GM12874 (cell line): ENCODE results near the gene MAGEC3.

Source experiments
- TF ChIP-seq, protein P1 (sequence below): IDR thresholded peaks from 2 replicates; pipeline ENCODE4 v1.5.1; 2011; ENCODE audit warnings: low read depth, mild to moderate bottlenecking, control low read depth, low read length, moderate library complexity; ENCODE audit not compliant: insufficient read depth

MAGEC3 gene

DNA sequence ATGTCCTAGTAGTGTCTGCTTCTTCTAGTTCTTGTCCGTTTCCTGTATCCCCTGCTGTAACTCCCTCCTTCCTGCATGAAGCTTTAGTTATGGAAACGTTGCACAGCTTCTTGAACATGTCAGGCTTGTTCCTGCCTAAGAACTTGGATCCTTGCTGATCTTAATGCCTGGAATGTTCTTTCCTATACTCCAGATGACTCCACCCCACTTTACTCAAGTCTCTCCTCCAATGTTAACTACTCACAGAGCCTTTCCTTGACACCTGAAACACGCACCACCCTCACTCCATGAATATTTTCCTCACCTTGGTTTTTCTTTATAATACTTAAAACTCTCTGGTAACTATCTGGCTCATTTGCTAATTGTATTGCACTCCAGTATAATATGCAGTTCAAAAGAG, 19.4 kb downstream of the MAGEC3 start:
- TF ChIP-seq, protein P1, sequence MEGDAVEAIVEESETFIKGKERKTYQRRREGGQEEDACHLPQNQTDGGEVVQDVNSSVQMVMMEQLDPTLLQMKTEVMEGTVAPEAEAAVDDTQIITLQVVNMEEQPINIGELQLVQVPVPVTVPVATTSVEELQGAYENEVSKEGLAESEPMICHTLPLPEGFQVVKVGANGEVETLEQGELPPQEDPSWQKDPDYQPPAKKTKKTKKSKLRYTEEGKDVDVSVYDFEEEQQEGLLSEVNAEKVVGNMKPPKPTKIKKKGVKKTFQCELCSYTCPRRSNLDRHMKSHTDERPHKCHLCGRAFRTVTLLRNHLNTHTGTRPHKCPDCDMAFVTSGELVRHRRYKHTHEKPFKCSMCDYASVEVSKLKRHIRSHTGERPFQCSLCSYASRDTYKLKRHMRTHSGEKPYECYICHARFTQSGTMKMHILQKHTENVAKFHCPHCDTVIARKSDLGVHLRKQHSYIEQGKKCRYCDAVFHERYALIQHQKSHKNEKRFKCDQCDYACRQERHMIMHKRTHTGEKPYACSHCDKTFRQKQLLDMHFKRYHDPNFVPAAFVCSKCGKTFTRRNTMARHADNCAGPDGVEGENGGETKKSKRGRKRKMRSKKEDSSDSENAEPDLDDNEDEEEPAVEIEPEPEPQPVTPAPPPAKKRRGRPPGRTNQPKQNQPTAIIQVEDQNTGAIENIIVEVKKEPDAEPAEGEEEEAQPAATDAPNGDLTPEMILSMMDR, result no peak

DNA sequence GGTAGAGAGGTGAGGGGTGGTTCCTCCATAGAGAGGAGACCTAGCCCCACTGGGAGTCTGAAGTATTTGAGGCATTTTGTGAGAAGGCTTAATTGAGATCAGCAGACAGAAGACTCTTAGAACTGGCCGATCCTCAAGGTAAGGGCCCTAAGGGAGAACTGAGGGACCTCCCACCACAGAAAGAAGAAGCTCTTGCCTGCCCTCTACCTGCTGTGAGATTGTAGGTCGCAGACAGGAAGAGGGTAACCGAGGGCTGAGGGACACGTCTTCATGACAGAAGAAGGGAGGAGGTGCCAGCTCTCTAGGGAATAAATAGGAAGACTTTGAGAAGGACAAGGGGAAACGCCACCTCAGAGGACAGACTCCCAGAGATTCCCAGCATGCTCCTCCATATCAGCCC, 41.5 kb downstream of the MAGEC3 start:
- TF ChIP-seq, protein P1, result no peak

DNA sequence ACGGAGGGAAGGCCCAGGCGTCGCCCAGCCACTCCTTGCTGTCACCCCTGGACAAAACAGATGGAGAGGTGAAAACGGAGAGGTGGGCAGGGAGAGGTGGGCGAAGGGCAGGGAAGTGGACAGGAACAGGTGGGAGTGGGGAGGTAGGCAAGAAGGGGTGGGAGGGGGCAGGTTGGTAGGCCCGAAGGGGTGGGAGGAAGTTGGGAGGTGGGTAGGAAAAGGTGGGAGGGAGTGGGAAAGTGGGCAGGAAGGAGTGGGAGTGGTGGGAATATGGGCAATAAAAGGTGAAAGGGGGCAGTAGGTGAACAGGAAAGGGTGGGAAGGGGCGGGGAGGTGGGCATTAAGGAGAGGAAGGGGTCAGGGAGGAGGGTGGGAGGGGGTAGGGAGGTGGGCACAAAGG, 56.6 kb downstream of the MAGEC3 start:
- TF ChIP-seq, protein P1, result no peak

DNA sequence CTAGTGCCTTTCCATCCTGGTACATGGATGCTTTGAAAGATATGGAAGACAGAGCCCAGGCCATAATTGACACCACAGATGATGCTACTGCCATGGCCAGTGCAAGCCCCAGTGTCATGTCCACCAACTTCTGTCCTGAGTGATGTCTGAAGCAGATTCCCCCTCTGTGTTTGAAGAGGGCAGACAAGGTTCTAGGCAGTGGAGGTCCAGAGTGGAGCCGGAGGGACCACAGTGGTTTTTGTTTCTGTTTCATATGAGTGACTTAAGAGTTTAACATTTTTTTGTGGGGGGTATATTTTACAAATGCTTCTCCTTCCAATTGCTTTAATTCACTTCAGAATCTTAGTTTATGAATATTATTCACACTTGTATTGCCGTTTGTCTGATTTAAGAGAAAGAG, 59.6 kb downstream of the MAGEC3 start:
- TF ChIP-seq, protein P1, result no peak

DNA sequence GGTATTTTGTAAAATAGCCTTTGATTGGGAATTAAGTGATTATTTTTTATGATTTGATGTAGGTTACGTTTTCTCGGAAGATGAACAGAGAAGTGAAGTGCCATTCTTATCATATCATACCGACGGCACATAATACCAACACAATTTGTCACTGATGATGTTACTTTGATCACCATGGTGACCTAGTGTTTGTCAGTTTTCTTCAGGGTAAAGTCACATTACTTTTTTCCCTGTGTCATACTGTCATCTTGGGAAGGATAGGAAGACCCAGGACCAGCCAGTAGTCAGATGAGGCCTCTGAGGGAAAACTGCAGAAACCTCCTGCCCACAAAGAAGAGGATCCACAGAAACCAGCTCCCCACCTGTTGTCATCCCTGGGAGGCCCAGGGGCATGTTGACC, 64.2 kb downstream of the MAGEC3 start:
- TF ChIP-seq, protein P1, result no peak

DNA sequence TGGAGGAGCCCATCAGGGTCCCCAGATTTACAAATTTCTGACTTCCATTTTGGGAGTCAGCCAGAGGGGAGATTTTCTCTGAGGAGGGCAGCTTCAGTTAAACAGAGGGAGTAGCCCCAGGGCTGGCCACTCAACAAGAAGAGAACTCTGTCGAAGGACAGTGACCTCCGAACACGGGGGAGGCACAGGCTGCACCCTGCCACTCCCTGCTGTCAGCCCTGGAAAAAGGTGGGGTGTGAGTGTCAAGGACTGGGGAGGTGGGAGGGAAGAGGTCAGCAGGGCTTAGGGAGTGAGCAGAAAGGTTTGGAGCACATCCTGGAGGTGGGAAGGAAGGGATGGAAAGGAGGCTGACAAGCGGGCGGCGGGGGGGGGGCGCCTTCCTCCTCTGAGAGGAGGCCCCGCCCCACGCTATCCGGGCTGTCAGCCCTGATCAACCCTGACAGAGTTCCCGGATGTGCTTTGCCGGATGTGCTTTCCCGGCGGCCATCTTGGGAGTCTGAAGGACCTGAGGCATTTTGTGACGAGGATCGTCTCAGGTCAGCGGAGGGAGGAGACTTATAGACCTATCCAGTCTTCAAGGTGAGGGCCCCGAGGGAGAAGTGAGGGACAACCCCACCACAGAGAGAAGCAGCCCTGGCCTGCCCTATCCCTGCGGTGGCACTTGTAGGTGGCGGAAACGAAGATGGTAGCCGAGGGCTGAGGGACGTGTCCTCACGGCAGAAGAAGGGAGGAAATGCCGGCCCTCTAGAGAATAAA, 65.5 kb downstream of the MAGEC3 start, which contains the start of gene MAGEC1:
TSS of gene MAGEC1 (plus strand) at position 495 of the 756 bp plus-strand sequence. CDS start 1,179 bp downstream, outside the sequence.
- TF ChIP-seq, protein P1, result no peak

DNA sequence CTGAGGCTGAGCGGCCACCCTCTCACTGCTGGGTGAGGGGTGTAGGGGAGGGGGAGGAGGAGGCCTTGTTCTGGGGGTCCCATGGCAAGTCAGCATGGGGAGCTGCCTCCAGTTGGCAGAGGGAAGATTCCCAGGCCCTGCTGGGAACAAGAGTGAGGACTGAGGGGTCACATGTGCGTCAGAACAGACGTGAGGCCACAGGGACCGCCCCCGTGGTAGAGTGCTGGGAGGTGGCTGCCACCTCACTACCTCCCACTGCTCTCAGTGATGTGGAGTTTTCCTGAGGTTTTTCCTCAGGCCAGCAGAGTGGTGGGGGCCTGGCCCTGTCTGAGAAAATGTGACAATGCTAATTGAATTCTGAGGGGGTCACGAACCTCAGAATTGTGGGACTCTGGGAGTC, 66.1 kb downstream of the MAGEC3 start:
- TF ChIP-seq, protein P1, result no peak

DNA sequence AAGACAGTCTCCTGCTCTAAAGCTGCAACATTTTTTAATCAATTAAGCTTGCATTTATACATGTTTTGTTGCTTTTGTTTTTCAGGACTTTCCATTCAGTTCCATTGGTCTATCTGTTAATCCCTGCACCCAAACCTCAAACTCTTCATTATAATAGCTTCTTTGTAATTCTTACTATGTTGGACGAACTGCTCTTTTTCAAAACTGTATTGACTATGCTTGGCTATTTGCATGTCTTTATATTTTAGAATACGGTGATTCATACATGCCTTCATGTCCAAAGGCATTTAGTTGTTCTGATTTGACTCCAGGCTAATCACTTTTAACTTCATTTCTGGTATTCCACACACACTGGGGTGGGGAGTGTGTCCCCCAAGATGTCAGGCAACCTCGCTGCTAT, 79.7 kb downstream of the MAGEC3 start:
- TF ChIP-seq, protein P1, result no peak
